Right renal cortex interstitium (tissue), 3 donors: ENCODE measurements around the gene TUBA1B. TPM values are rescaled to one million over a fixed set of nuclear protein-coding genes. Genes with fewer than 3 reads are reported as not detected.
"Not testable (repeated sequence)": the region's sequence is repeated elsewhere in the genome, so short reads cannot be mapped to it uniquely, and the experiment has no call there.

Experiments used
- DNase-seq, 3 donors: peaks; one replicate each; pipeline ENCODE4 v3.0.0-alpha.2; 2013; ENCODE audit warnings: low read depth in 3 of 3, low spot score in 2 of 3
- polyA plus RNA-seq, 3 donors: library from polyadenylated mRNA; unstranded; fragments of 120-200 nt; gene quantifications; one replicate each; pipeline ENCODE4 v1.2.1, GENCODE V29; 2013; ENCODE audit not compliant: insufficient read length in 3 of 3

The TUBA1B gene
- 1,000 to 10,000 TPM; 1,080 to 1,130 (median 1,124) TPM for polyA plus RNA-seq

DNA sequence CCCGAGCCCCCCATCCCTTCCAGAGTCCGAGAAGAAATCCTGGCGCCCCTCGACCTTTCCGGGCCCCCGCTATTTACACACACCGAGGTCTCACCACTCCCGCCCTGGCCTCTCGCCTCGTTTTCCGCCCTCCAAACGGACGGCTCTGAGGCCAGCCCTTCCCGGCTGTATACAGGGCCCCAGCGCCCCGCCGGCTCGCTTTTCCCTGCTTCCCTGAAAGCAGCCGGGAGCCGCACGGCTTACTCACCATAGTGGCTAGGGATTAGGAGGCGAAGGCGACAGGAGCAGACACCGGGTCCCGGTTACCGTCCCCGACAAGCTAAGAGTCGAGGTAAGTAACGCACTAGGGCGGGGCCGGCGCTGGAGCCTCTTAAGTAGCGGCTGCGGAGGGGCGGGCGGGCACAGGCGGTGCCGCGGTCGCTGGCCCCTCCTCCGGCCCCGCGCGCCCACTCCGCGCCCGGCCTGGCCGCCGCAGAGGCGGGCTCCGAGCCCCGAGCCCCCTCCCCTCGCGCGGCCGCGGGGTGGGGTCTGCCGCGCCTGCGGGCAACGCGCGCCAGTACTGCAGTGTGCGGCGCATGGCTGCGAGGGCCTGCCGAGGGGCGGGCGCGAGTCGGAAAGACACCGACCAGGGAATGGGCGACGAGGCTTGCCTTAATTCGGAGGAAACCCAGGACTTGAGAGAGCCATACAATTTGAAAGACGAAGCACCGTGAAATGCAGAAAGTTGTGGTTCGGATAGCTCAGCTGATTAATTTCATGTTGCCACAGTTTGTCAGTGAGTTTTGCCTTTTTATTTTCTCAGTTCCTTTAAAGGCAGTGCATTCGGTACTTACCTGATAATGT, at the start of gene TUBA1B:
Gene TUBA1B (minus strand): TSS at position 345 of the 843 bp plus-strand sequence. CDS start 95 bp downstream, at position 250.
- DNase-seq = peak; percentile 71 to 78 (median 75)

DNA sequence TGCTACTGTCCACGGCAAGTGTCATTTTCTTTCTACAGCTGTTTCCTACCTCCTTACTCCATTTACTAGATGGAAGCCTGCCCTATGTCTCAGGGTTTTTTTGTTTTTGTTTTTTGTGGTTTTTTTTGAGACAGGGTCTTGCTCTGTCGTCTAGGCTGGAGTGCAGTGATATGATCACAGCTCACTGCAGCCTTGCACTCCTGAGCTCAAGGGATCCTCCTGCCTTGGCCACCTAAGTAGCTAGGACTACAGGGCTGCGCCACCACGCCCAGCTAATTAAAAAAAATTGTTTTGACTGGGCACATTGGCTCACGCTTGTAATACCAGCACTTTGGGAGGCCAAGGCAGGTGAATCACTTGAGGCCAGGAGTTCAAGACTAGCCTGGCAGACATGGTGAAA, 43.0 kb upstream of the TUBA1B start:
- DNase-seq = no peak

DNA sequence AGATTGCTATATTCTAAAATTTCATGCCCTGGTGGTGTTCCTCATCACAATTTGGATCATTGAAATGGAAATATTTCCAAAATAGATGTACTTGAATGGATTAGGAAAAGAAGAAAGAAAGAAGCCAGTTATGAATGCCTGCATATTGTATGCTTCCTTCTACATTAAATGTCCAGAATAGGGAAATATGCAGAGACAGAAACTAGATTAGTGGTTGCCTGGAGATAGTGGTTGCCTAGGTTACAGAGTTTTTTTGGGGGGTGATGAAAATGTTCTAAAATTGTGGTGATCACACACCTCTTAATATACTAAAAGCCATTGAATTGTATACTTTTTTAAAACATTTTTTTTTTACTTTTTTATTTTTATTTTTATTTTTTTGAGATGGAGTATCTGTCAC, 39.7 kb upstream of the TUBA1B start:
- no peak for DNase-seq

DNA sequence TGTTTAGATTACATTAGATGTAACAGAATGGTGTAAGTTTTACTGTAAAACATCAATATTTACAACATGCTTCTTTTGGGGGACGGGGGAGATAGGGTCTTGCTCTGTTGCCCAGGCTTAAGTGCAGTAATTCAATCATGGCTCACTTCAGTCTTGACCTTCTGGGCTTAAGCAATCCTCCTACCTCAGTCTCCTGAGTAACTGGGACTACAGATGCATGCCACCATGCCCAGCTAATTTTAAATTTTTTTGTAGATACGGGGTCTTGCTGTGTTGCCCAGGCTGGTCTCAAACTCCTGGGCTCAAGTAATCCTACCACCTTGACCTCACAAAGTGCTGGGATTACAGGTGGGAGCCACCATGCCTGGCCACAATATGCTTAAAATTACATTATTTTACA, 33.9 kb upstream of the TUBA1B start:
- DNase-seq = no peak

DNA sequence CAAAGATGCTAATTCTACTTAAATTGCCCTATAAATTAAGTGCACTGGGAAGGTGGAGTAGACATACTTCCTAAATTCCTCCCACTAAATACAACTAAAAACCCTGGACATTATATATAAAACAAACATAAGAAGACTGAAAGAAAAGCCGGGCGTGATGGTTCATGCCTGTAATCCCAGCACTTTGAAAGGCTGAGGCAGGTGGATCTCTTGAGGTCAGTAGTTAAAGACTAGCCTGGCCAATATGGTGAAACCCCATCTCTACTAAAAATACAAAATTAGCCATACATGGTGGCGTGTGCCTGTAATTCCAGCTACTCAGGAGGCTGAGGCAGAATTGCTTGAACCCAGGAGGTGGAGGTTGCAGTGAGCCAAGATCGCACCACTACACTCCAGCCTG, 30.7 kb upstream of the TUBA1B start:
- DNase-seq = not testable (repeated sequence)

DNA sequence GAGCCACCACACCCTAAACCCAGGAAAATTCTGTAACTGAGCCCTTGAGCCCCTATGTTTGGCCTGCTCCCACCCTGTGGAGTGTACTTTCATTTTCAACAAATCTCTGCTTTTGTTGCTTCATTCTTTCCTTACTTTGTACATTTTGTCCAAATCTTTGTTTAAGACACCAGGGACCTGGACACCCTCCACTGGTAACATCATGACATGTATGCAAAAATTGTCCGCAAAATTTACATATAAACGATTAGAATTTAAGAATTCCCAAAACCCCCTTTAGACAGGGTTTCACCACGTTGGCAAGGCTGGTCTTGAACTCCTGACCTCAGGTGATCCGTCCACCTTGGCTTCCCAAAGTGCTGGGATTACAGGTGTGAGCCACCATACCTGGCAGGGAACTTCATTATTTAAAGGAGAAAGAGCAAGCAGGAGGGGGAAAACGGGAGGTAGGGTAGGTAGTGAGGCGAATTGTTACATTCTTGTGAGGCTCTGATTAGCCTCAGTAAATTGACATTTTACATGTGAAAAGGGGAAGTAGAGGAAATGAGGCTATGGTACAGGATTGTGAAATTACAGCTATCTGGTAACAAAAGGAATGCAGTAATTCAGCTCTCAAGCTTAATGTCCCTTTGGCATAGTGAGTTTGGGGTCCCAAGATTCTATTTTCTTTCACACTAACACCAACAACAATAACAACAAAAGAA, 30.0 kb upstream of the TUBA1B start:
- no peak for DNase-seq

DNA sequence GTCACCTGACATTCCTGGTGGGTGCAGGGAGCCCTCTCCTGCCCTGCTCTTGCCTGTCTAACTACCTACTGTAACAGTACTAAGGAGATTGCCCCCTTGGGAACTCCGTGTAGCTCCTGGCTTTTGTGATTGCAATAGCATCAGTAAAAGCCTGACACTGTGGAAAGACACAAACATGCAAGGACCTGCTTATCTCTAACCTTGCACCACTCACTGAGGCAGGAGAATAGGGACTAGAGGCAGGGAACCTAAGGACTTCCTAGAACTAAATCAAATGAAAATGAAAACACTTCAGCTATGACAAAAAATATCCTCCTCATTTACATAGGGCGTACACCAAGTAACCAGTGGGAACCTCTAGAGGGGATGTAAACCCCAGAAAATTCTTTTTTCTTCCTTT, 29.2 kb upstream of the TUBA1B start:
- no peak for DNase-seq

DNA sequence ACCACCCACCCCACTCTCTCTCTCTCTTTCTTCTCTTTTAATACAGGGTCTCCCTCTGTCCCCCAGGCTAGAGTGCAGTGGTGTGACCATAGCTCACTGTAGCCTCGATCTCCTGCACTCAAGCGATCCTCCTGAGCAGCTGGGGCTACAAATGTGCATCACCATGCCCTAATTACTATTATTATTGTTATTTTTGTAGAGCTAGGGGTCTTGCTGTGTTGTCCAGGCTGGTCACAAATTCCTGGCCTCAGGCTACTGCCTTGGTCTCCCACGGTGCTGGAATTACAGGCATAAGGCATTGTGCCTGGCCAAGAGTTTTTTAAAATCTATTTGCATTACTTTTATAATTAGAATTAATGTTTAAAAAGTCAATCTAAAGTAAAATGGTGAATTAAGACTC, 23.0 kb upstream of the TUBA1B start:
- no peak for DNase-seq

DNA sequence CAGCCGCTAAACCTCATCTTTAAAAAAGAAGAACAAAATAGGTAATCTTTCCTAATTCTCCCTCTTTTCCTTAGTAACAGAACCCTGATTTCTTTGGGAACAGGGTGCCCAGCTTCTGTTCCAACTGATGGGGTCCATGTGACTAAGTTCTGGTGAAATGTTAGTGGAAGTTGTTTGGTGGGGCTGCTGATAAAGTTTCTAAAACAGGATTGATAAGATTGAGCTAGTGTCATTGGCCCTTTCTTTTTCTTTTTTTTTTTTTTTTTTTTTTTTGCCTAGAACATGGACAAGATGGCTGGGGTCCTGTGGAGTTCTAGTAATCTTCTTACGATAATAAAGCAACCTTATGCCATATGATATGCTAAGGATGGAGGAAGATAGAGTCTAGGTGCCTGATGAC, 16.2 kb upstream of the TUBA1B start:
- DNase-seq = no peak

DNA sequence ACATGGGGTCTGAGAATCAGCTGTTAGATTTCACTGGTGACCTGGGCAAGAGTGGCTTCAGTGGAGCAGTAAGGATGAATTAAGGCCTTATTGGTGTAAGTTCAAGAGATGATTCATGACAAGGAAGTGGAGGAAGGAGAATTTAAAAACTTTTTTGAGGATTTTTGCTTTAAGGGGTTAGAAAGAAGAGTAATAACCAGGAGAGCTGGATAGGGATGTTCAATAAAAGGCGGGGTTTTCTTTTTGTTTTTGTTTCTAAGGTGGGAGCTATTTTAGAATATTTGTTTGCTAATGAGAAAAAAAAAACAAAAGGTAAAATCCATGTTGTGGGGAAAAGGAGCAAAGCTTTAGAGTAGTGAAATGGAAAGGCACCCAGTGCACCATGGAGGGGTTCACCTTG, 15.2 kb upstream of the TUBA1B start:
- DNase-seq = no peak

DNA sequence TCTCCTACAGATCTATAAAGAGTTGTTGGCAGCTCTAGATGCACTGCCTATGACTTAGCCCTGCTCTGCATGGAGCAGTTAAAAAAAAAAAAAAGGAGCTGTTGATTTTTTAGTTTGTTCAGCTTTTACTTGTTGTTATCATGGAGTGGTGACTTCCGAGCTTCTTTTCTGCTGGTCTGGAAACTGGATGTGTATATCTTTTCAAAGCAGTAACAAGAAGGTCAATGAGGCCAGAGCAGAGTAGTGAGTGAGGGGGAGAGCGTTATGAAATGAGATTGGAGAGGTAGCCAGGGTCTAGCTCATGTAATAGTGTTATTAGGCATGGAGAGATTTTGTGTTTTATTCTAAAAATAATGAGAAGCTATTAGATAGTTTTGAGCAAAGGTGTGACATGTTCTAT, 13.2 kb upstream of the TUBA1B start:
- DNase-seq = no peak

DNA sequence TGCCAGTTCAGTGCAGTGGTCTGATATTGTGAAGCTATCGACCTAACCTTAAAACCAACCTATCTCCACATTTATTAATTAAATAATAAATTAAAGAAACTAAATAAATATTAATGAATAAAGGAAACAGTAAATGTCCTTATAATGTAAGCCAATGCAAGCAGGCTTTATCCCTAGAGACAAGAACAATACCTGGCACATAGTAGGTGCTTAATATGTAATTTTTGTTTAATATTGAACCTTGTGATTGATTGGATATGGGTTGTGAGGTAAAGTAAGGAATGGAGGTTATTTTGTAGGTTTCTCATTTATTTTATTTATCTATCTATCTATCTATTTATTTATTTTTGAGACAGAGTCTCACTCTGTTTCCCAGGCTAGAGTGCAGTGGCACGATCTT, 7.8 kb upstream of the TUBA1B start:
- DNase-seq = no peak

DNA sequence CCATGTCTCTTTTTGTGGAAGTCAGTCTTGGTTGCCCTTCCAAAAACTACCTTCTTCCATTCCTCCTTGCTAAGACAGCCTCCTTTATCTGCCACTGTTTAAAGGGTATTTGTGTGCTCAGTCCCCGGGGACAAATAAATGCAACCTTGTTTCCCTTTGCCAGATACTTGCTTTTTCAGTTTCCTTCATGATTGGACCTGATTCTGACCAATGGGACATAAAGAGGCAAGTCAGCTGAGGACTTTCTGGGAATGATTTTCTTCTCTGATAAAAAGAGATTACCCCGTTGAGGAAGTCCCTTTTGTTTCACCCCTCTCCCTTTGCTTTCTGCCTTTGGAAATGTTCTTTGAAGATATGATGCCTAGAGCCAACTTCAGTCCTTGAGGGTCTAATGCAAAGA, 7.4 kb upstream of the TUBA1B start:
- DNase-seq = no peak

DNA sequence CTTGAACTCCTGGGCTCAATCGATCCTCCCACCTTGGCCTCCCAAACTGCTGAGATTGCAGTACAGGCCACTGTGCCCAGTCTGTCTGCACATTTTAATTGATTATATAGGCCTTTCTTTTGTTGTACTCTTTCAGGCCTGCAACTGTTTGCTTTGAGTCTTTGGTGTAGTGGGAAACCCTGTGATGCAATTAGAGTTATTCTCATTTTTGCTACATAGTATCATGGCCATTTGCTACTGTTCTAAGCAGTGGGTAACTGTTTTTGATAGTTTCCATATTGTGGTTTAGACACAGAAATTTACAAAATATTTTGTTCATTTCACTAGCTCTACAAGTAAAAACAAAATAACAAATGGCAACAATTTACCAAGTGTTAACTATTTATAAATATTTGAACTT, 6.3 kb upstream of the TUBA1B start:
- no peak for DNase-seq

DNA sequence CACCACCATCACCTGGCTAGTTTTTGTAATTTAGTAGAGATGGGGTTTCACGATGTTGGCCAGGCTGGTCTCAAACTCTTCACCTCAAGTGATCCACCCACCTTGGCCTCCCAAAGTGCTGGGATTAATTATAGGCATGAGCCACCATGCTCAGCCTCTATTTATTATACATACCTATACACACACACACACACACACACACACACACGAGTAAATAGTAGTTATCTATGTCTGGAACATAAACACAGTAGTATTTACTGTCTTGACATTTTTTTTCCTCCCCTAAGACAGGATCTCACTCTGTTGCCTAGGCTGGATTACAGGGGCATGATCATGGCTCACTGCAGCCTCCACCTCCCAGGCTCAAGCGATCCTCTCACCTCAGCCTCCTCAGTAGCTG, 5.8 kb upstream of the TUBA1B start:
- not testable (repeated sequence) for DNase-seq

DNA sequence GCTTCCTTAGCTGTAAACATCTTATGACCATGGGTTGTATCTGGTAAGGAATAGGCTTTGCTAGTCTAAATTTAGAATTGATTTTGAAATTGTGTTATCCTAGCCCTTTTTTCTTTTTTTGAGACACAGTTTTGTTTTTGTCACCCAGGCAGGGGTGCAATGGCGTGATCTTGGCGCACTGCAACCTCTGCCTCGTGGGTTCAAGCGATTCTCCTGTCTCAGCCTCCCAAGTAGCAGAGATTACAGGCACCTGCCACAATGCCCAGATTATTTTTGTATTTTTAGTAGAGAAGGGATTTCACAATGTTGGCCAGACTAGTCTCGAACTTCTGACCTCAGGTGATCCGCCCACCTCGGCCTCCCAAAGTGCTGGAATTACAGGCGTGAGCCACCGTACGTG, 2.4 kb upstream of the TUBA1B start:
- DNase-seq = no peak

DNA sequence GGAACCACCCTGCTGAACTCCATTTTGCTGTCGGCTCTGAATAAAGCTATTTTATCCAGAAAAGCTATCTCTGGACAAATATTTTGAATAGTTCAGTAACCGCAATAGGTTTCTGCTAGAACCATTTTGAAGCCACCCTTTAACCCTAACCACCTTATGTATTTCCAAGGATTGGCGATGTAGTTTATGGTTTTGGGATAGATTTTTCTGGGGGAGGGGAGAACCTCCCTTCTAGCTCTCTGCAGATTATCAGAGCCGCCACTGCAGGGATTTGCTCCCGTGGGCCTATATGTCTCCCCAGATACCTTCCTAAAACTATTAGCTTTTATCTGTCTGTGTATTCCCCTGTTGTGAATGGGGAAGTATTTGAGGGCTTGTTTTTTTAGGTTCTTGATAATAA, 1.8 kb upstream of the TUBA1B start:
- no peak for DNase-seq

DNA sequence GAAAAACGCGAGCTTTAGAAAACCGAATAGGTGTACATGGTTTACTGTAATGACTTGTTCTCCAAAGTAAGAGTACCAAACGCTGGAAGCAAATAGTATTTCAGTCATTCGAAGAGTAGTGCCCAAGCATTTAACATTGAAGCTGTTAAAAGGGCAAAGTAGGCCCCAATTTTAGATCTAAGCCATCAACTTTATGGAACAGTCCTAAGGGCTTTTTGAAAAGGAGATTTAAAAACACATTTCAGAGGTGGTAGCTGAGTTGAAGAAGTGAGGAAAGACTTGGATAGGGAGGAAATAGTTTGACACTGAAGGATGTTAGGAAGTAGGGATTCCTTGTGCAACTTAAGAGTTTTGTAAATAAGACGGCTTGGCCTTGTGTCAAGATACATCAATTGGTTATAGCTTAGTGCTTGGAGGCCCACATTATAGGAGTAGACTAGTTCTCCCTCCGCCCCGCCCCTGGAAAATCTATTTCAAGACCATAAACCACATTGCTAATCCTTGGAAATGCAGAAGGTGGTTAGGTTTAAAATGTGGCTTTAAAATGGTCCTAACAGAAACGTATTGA, 783 bp upstream of the TUBA1B start:
- peak in 1 of 3 donors; percentile 23 for DNase-seq

DNA sequence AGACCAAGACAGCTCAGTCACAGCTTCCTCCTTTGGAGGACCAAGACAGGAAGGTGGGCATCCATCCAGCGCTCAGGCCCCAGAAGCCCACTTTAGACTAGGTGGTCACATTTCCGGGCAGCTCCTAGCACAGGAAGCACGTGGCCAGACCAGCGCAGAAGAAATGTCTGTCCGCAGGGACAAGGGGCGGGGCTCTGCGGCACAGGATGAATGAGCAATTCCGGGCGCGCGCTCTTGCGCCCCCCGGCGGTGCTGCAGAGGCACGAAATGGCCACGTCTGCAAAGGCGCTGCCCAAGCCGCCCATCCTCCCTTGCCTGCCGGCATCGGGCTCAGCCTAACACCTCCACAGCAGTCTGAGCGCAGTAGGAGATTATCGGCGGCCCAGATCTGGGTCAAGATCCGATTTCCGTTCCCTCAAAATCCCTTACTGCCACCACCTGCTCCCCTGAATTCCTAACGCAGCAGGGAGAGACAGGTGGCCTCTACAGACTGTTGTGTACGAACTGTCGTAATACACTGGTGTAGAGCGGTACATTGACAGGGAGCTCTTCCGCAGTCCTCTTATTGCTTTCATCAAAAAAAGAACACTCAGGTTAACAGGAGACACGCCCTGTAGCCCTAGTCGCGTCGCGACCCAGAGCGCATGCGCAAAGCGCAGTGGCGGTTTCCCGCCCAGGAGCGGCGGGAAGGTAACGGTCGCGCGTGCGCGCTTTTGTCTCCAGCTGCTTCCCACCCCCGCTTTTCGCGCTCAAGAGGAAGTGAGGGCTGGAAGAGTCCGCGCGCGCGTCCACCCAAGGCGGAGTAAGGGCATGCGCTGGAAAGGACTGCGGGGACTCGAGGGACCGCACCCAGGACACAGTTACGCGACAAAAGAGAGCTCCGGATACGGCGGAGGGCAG, 794 bp downstream of the TUBA1B start:
- peak; percentile 83 to 85 (median 84) for DNase-seq

DNA sequence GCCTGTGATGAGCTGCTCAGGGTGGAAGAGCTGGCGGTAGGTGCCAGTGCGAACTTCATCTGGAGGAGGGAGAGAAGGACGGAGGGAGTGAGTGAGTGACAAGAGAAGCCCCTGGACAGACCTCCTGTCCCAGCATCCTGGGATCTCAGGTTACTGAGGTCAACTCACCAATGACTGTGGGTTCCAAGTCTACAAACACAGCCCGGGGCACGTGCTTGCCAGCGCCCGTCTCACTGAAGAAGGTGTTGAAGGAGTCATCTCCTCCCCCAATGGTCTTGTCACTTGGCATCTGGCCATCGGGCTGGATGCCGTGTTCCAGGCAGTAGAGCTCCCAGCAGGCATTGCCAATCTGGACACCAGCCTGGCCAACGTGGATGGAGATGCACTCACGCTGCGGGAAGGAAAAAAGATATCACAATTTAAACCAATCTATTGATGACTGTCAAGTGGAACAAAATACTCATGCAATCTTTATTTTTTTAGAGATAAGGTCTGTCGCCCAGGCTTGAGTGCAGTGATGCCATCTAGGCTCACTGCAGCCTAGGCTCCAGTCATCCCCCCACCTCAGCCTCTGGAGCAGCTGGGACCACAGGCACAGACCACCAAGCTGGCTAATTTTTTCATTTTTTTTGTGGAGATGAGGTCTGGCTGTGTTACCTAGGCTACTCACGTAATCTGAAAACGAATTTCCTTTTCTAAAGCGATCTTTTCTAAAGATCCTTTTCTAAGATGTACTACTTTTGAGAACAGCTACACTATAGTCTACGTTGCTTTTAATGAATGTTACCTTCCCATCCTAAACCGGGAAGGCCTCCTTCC, 1.7 kb downstream of the TUBA1B start:
- DNase-seq = no peak
